Measurements from ENCODE around the gene CATSPERD.
A peak's percentile ranks its signal among the peaks of the same experiment; 100 is the strongest.

The CATSPERD gene

DNA sequence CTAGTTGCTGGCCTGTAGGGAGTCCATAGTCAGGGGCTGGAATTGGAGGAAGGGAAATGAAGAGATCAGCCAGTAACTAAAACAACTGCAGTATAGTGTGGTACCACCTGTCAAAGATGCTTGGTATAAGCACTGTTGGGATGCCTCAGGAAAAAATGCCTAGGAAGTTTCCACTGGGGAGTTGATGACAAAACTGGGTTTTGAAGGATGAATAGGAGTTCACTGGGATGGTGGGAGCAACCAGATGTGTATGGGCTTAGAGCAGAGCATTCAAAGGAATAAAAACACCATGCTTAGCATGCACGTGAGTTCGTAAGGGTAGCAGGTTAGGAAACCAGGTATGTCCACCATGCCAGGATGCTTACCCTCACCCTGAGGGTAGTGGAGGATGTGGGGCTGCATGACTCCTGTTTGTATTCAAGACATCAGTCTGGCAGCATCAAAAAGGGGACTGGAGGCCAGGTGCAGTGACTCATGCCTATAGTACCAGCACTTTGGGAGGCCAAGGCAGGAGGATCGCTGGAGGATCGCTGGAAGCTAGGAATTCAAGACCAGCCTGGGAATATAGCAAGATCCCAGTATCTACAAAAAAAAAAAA is 7.1 kb downstream of the CATSPERD start:
- TF ChIP-seq, protein P1, sequence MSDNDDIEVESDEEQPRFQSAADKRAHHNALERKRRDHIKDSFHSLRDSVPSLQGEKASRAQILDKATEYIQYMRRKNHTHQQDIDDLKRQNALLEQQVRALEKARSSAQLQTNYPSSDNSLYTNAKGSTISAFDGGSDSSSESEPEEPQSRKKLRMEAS (IDR thresholded peaks at IDR 0.05): no peak
- TF ChIP-seq NFIC (IDR thresholded peaks at IDR 0.05) (no peak), YY1 (IDR thresholded peaks at IDR 0.05; ENCODE audit: low read depth) (no peak), TCF12 (IDR thresholded peaks at IDR 0.05; ENCODE audit: low read depth) (no peak), FOXM1 (IDR thresholded peaks at IDR 0.05; ENCODE audit: borderline replicate concordance, low read depth) (no peak), RAD21 (IDR thresholded peaks at IDR 0.05; ENCODE audit: low read depth) (no peak)

DNA sequence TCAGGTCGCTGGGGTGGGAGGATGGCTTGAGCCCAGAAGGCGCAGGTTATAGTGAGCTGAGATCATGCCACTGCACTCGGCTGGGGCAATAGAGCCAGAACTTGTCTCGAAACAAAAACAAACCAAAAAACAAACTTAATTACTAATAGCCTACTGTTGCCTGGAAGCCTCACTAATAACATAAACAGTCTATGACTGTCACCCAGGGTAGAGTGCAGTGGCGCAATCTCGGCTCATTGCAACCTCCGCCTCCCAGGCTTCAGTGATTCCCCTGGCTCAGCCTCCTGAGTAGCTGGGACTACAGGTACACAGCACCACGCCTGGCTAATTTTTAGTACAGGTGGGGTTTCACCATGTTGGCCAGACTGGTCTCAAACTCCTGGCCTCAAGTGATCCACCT is 18.0 kb downstream of the CATSPERD start:
- TF ChIP-seq, protein P2, sequence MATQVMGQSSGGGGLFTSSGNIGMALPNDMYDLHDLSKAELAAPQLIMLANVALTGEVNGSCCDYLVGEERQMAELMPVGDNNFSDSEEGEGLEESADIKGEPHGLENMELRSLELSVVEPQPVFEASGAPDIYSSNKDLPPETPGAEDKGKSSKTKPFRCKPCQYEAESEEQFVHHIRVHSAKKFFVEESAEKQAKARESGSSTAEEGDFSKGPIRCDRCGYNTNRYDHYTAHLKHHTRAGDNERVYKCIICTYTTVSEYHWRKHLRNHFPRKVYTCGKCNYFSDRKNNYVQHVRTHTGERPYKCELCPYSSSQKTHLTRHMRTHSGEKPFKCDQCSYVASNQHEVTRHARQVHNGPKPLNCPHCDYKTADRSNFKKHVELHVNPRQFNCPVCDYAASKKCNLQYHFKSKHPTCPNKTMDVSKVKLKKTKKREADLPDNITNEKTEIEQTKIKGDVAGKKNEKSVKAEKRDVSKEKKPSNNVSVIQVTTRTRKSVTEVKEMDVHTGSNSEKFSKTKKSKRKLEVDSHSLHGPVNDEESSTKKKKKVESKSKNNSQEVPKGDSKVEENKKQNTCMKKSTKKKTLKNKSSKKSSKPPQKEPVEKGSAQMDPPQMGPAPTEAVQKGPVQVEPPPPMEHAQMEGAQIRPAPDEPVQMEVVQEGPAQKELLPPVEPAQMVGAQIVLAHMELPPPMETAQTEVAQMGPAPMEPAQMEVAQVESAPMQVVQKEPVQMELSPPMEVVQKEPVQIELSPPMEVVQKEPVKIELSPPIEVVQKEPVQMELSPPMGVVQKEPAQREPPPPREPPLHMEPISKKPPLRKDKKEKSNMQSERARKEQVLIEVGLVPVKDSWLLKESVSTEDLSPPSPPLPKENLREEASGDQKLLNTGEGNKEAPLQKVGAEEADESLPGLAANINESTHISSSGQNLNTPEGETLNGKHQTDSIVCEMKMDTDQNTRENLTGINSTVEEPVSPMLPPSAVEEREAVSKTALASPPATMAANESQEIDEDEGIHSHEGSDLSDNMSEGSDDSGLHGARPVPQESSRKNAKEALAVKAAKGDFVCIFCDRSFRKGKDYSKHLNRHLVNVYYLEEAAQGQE (IDR thresholded peaks at IDR 0.05; ENCODE audit: low read depth): no peak
- no peak for TF ChIP-seq ZBTB7A (IDR thresholded peaks at IDR 0.05; ENCODE audit: low read depth)
- TF ChIP-seq, protein P3, sequence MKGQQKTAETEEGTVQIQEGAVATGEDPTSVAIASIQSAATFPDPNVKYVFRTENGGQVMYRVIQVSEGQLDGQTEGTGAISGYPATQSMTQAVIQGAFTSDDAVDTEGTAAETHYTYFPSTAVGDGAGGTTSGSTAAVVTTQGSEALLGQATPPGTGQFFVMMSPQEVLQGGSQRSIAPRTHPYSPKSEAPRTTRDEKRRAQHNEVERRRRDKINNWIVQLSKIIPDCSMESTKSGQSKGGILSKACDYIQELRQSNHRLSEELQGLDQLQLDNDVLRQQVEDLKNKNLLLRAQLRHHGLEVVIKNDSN (IDR thresholded peaks at IDR 0.05): no peak
- no peak for TF ChIP-seq YY1 (IDR thresholded peaks at IDR 0.05; ENCODE audit: low read depth)
- no peak for TF ChIP-seq EGR1 (IDR thresholded peaks at IDR 0.05)
- TF ChIP-seq TCF12 (IDR thresholded peaks at IDR 0.05; ENCODE audit: low read depth): no peak
- TF ChIP-seq RAD21 (IDR thresholded peaks at IDR 0.05; ENCODE audit: low read depth): no peak
- no peak for TF ChIP-seq CEBPB (IDR thresholded peaks at IDR 0.05)
- TF ChIP-seq, protein P1 (IDR thresholded peaks at IDR 0.05): no peak
- TF ChIP-seq TEAD4 (IDR thresholded peaks at IDR 0.05): no peak
- TF ChIP-seq EP300 (IDR thresholded peaks at IDR 0.05; ENCODE audit: borderline replicate concordance): no peak
- no peak for TF ChIP-seq FOXM1 (IDR thresholded peaks at IDR 0.05; ENCODE audit: borderline replicate concordance, low read depth)
- TF ChIP-seq CREB1 (IDR thresholded peaks at IDR 0.05; ENCODE audit: low read depth): no peak
- no peak for TF ChIP-seq TAF1 (IDR thresholded peaks at IDR 0.05; ENCODE audit: low read depth)
- TF ChIP-seq NFIC (IDR thresholded peaks at IDR 0.05): no peak

DNA sequence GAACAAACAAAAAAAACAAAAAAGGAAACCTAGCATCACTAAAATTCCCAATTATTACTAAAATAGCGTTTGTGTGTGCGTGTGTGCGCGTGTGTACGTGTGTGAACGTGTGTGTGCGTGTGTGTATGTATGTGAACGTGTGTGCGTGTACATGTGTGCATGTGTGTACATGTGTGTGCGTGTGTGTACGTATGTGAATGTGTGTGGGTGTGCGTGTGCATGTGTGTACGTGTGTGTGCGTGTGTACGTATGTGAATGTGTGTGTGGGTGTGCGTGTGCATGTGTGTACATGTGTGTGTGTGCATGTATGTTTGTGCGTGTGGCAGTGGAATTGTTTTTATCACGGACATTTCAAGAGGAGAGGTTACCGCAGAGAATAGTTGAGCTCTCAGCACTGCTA is 21.6 kb downstream of the CATSPERD start:
- TF ChIP-seq TEAD4 (IDR thresholded peaks at IDR 0.05) (no peak), EP300 (IDR thresholded peaks at IDR 0.05; ENCODE audit: borderline replicate concordance) (no peak), ZBTB7A (IDR thresholded peaks at IDR 0.05; ENCODE audit: low read depth) (no peak), TCF12 (IDR thresholded peaks at IDR 0.05; ENCODE audit: low read depth) (no peak), CEBPB (IDR thresholded peaks at IDR 0.05) (no peak), CREB1 (IDR thresholded peaks at IDR 0.05; ENCODE audit: low read depth) (no peak), NFIC (IDR thresholded peaks at IDR 0.05) (no peak), TAF1 (IDR thresholded peaks at IDR 0.05; ENCODE audit: low read depth) (no peak), EGR1 (IDR thresholded peaks at IDR 0.05) (no peak), RAD21 (IDR thresholded peaks at IDR 0.05; ENCODE audit: low read depth) (no peak), FOXM1 (IDR thresholded peaks at IDR 0.05; ENCODE audit: borderline replicate concordance, low read depth) (no peak), YY1 (IDR thresholded peaks at IDR 0.05; ENCODE audit: low read depth) (no peak)
- TF ChIP-seq, protein P2 (IDR thresholded peaks at IDR 0.05; ENCODE audit: low read depth): no peak
- TF ChIP-seq, protein P1 (IDR thresholded peaks at IDR 0.05): no peak
- TF ChIP-seq, protein P3 (IDR thresholded peaks at IDR 0.05): no peak

DNA sequence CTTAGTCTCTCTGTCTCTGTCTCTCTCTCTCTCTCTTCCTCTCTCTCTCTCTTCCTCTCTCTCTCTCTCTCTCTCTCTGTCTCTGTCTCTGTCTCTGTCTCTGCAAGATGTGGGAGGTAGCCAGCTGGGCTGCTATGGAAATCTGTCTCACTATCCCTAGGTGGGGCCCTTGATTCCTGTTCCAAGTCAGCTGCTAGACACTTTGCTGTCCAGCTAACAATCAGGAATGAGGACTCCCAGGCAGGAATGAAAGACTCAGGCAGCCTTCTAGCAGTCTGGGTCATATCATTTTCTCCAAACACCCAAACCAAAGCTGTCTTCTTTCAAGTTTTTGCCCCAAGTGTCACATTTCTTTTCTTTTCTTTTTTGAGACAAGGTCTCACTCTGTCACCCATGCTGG is 23.2 kb downstream of the CATSPERD start:
- TF ChIP-seq TAF1 (IDR thresholded peaks at IDR 0.05; ENCODE audit: low read depth): no peak
- TF ChIP-seq, protein P3 (IDR thresholded peaks at IDR 0.05): no peak
- TF ChIP-seq FOXM1 (IDR thresholded peaks at IDR 0.05; ENCODE audit: borderline replicate concordance, low read depth): no peak
- TF ChIP-seq EP300 (IDR thresholded peaks at IDR 0.05; ENCODE audit: borderline replicate concordance): no peak
- no peak for TF ChIP-seq ZBTB7A (IDR thresholded peaks at IDR 0.05; ENCODE audit: low read depth)

DNA sequence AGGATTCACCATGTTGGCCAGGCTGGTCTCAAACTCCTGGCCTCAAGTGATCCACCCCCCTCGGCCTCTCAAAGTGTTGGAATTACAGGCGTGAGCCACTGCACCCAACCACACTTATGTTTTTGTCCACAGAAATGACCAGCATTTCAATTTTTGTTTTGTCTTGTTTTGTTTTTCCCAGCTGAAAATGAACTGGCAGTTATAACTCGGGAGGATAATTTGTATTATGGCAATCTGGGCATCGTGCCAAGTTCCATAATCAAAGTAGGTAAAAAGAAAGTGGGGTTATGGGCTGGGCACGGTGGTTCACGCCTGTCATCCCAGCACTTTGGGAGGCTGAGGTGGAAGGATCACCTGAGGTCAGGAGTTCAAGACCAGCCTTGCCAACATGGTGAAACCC is 28.5 kb downstream of the CATSPERD start:
- TF ChIP-seq NFIC (IDR thresholded peaks at IDR 0.05): peak; percentile 46; the same call in 1 of the 2 replicates
